GM21529 (cell line): ENCODE measurements around the gene DUSP6.

ENCODE experiments used
- ATAC-seq: cut with Tn5 transposase; IDR thresholded peaks from one replicate; pipeline ENCODE4 v1.9.1; 2021; ENCODE audit not compliant: unreplicated experiment

DUSP6 gene

GRCh38 chr12:89352492-89353187 lies at the start of gene DUSP6:
Gene DUSP6, minus strand, starts transcription at chr12:89352501. Its CDS starts 462 bp downstream, at chr12:89352039.
- peak; percentile 54 for ATAC-seq

- ATAC-seq, result no peak
These were observed 49.2 kb upstream of the DUSP6 start for GRCh38 chr12:89401433-89402058.

DNA sequence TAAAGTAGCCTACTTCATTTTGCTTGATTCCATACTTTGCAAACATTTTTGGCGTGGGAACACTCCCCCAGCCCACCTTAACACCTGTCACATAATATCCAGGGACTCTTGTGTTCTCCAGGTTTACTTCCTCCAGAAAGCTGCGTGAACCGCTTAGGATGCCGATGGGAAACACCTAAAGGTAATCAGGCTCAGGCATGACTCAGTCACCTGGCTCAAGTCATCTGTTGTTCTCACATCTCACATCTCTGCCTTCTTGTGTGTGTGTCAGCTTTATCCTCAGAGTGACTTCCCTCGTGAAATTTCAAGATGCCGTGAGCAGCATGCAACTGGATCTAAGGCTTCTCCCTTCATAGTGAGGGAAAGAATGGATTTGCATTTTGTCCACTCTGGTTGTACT lies 48.1 kb upstream of the DUSP6 start:
- no peak for ATAC-seq

DNA sequence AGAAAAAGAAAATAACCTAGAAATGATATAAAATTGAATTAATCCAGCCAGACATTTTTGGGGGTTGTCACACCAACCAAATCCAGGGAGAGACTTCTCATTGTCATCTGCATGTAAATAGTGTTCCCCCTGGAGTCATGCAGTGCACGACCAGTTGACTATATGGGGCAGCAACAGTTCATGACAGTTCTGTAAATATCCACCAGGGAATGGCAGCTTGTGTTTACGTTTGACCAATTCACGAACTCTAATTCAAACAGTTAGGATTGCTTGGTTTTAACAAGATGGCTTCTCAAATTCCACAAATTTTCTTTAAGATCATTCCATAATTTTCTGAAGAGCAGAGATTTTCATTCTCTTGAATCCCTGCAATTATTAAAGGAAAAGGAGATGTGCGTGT lies 43.4 kb upstream of the DUSP6 start:
- ATAC-seq, result no peak

GRCh38 chr12:89393551-89394121 lies 41.3 kb upstream of the DUSP6 start:
- no peak for ATAC-seq

- no peak for ATAC-seq
These were observed 40.1 kb upstream of the DUSP6 start for GRCh38 chr12:89392391-89392790.

DNA sequence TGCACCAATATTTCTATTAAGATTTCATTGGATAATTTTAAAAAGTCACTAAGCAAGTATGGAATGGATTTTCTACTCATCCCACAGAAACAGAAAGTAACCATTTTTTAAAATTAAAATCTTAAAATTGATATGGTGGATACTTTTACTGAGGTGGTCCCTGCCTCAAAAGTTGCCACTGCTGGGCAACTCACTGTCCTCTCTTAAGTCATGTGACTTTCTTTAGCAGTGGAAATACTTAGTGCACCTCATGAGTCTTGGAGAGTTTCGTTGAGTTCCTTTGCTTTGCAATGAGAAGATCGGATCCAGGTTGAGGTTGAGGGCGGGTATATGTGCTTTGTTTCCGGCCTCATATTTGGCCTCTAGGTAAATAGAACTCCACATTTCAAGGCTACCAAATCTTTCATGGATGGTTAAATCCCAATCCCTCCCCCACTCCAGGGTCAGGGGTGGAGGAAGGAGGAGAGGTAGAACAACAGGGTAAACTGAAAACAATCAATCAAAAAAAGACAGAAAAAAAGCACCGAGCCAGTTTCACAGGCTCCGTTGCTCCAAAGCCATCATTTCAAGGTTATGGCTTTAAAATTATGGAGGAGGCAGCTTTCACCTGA lies 39.5 kb upstream of the DUSP6 start:
- no peak for ATAC-seq

GRCh38 chr12:89390802-89391673 lies 38.7 kb upstream of the DUSP6 start:
- ATAC-seq, result no peak

DNA sequence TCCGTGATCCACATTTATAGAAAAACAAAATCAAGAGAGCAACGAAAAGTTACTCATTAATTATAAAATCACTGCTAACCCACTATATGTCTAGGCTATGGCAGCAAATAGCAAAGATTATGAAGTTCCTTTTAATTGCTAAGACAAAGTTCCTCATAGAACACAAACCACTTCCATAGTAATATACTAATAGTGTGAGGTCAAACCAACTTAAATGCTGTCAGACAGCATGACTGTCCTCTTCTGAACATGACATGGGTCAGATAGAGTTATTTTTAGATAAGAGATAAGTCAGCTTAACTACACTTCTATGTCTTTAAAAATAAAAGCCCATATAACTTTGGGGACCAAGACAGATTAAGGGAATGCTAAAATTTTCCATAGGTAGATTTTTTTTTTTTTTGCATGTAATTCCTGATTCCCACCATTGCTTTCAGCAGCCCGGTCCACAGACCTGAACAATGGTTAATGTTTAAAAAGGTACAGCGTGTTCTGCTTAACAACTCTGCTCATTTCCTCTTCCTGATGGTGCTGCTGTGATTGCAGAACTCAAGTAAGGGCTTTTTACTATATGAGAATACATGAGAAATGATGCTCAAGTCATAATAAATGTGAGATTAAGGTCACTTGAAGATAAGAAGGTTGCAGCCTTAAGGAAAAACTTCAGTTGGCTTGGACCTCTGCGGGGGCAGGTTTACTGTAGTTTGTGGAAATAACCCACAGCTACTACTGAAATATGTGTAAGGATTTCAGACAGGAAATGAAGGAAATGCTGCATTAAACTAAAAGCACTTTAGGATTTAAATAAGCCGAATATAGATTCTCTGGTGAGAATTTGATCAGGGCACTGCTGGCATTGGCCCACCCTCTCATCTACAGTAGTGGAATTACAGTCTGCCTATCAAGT lies 37.7 kb upstream of the DUSP6 start:
- peak; percentile 57 for ATAC-seq

DNA sequence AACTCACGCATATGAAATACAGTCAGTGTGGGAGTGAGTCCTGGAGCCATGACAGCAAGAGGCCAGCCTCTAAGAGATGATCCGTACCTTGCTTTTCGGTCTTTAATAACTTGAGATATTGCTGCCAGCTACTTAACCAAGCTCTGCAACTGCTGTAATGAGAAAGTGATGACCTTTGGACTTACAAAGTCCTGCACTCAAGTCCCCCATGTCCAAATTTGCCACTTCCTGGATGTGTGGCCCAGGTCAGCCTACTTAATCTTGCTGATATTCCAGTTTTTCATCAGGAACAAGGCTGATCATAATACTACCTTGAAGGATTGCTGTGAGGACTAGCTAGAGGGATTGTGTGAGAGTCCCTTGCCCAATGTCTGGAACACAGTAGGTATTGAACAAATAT lies 33.8 kb upstream of the DUSP6 start:
- ATAC-seq, result no peak

GRCh38 chr12:89384807-89385206 lies 32.5 kb upstream of the DUSP6 start:
- ATAC-seq, result no peak

- no peak for ATAC-seq
These were observed 31.9 kb upstream of the DUSP6 start for GRCh38 chr12:89384050-89384758.

GRCh38 chr12:89383235-89384049 lies 31.1 kb upstream of the DUSP6 start:
- no peak for ATAC-seq

DNA sequence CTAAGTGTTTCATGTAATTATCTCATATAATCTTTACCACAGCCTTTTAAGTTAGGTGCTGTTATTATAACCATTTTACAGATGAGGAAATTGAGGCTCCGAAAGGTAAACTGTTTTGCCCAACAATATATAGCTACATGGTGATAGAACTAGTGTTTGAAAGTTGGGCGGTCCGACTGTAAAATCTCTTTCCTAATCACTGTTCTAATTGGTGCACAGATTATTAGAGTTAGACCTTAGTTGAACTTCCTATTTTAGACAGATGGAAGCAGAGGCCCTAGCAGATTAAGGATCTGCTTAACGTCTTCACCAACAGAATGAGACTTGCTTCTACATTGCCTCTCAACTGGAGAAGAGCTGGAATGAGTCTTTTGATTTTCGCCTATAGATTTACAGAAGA lies 30.0 kb upstream of the DUSP6 start:
- no peak for ATAC-seq

DNA sequence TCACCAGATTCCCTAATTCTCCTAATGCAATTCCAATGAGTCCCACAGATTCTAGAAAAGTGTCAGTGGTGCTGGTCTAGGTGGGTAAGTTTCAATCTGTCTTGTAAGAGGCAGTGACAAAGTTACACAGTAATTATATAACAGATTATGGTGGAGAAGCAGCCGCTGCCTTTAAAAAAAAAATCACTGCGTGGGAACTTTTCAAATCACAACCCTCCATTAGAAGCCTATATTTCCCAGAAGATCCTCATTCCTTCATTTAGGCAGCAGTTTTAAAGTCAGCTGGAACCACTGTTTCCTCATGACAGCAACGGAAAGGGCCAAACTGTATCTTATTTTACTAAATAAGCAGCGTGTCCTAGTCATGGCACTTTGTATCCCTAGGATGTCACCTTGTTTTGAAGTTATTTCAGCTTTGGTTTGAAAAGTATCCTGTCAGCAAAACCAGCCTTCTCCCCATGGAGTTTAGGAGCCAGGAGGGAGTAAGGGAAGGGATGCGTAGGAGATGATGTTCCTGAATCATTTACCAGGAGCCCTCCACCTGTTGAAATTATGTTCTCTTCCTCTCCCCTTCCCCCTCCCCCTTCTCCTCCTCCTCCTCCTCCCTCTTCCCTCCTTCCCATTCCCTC lies 27.7 kb upstream of the DUSP6 start:
- no peak for ATAC-seq

DNA sequence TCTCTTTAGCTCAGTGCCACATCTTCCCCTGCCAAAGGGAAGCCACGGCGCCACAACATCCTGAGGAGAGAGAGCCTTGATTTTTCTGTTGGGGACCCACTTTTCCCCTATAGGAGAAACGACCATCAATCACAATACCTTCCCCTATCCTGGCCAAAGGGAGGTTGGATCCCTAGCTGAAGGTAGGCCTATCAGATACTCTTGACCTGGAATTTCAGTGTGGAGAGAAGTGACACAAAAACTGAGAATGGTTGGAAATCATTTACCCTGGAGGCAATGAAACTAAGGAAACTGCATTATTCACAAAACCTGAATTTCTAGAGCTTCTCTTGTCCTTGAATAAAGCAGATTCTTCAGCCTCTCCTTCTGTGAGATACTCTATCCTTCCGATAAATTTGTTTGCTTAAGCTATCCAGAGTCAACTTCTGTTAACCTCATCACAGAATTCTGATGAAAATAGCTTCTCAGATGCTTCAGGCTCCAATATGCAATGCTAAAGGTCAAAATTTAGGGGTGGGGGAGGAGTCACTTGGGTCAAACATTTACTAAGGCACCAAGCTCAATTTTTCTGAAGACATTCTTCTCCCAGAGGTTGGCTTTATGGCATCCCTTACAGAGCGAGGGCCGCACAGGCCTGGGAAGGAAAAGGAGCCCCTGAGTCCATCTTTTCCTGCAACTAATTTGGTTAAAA lies 27.0 kb upstream of the DUSP6 start:
- ATAC-seq, result no peak

DNA sequence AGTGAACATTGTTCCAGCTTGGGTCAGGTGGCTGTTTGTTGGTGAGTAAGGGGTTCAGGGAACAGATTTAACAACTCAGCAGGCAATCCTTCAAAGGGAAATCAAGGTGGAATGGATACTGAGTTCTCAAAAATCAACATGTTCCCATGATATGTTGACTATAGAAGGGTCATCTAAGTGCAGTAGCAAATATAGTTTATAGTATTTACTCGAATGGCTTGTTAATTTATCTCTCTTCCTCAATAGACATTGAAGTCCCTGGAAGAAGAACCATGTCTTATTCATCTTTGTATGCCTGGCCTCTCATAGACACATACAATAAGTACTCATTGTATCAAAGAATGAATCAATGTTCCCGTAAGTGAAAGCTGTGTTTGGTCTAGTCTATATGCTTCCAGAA lies 24.5 kb upstream of the DUSP6 start:
- ATAC-seq, result no peak

- no peak for ATAC-seq
These were observed 23.9 kb upstream of the DUSP6 start for GRCh38 chr12:89376202-89376529.
